ENCODE results near the gene WNT5B. TPM values are rescaled to one million over a fixed set of nuclear protein-coding genes. Genes with fewer than 3 reads are reported as not detected.

The WNT5B gene
- total and polyA plus RNA-seq, 3 experiments from 2014 or later: not detected

- peak overlapping the region in 7 of 8 donors; percentile 25 to 89 (median 83) for H3K27ac Mint-ChIP-seq
- H3K27me3 Mint-ChIP-seq: peaks cover 0 to 2% of the 10 kb centered on the region in 2 donors
- H3K9me3 Mint-ChIP-seq: peaks cover 0 to 2% (median 0%) of the 10 kb centered on the region in 5 donors
- POLR2A ChIA-PET: interaction anchor here (1.3 to 1.7 kb wide), 2 partner anchors 11 to 28 kb away, joined by 3 to 8 read pairs; partner anchors contain the start of gene ADIPOR2
- H3K4me3 Mint-ChIP-seq: peak overlapping the region; percentile 58 to 89 (median 81)
- Histone ChIP-seq H3K4me3 (ENCODE audit: low read length) (no peak overlapping the region), H3K4me1 (ENCODE audit: insufficient read depth, low read length) (peaks cover 18% of the 10 kb centered on the region), H3K36me3 (ENCODE audit: insufficient read depth, low read length) (no peaks in the 10 kb centered on the region), H3K27ac (ENCODE audit: low read depth, low read length) (no peak overlapping the region), H3K27me3 (ENCODE audit: insufficient read depth, low read length, poor library complexity, severe bottlenecking) (no peaks in the 10 kb centered on the region), H3K9me3 (ENCODE audit: low read length) (no peaks in the 10 kb centered on the region)
- CTCF ChIA-PET: interaction anchor here (0.6 to 1.9 kb wide), 3 partner anchors 28 to 128 kb away, joined by 3 to 6 read pairs (median 3); partner anchors contain the start of gene ADIPOR2
- H3K36me3 Mint-ChIP-seq: no peaks in the 10 kb centered on the region
- peak; percentile 13 to 59 (median 30) for DNase-seq
- H3K4me1 Mint-ChIP-seq: peaks cover 42 to 67% (median 50%) of the 10 kb centered on the region in 3 donors
Observed at GRCh38 chr12:1662761-1663439, 33.9 kb downstream of the WNT5B start.

DNA sequence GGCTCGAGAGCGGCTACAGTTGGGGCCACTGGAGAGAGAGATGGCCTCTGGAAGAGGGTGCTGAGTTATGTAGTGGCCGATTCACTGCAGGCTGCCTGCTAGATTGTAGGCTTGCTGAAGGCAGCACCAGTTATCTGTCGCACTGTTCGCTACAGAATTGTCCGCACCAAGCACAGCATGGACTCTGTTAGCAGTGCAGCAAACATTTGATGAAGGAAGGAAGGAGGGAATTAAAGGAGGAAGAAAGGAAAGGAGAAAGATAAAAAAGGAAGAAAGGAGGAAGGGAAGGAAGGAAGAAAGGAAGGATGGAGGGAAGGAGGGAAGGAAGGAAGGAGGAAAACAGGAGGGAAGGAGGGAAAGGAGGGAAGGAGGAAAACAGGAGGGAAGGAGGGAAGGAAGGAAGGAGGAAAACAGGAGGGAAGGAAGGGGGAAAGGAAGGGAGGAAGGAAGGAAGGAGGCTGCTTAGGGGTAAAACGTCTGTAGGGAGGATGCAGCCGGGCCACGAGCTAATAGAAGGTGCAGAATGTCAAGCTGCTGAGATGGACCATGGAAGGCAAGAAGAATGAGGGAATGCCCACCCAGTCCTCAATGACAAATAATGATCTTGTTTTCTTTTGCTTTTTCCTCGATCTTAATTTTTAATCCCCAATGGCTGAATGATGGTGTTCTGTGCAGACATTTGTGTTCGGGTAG lies 34.6 kb downstream of the WNT5B start:
- Histone ChIP-seq H3K36me3 (ENCODE audit: insufficient read depth, low read length) (no peaks in the 10 kb centered on the region), H3K27ac (ENCODE audit: low read depth, low read length) (no peak overlapping the region), H3K4me3 (ENCODE audit: low read length) (no peak overlapping the region), H3K9me3 (ENCODE audit: low read length) (no peaks in the 10 kb centered on the region), H3K27me3 (ENCODE audit: insufficient read depth, low read length, poor library complexity, severe bottlenecking) (no peaks in the 10 kb centered on the region), H3K4me1 (ENCODE audit: insufficient read depth, low read length) (peaks cover 21% of the 10 kb centered on the region)
- Mint-ChIP-seq H3K4me3 (peak overlapping the region; percentile 63 to 89 (median 81)), H3K4me1 (peaks cover 47 to 72% (median 56%) of the 10 kb centered on the region in 3 donors), H3K9me3 (peaks cover 0 to 2% (median 0%) of the 10 kb centered on the region in 5 donors), H3K27ac (peak overlapping the region; percentile 25 to 89 (median 84)), H3K36me3 (no peaks in the 10 kb centered on the region), H3K27me3 (peaks cover 0 to 2% of the 10 kb centered on the region in 2 donors)
- POLR2A ChIA-PET: no interaction called here
- no peak for DNase-seq
- CTCF ChIA-PET: no interaction called here

DNA sequence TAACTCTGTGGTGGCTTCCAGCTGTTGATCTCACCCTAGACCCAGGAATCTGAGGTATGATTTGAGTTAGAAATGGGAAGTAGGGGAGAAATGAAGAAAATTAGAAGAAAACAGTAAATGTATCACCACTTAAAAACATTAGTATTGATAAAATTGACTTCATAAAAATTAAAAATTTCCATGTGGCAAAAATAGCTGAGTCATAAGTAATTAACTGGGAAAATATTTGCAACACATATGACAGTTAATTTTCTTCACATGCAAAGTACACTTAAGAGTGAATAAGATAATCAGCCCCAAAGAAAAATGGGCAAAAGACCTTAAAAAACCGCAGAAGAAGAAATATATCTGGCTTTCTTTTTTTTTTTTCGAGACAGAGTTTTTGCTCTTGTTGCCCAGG lies 36.3 kb downstream of the WNT5B start:
- ChIA-PET CTCF (interaction anchor here (0.7 kb wide), 1 partner anchor 105 kb away, joined by 3 read pairs; no protein-coding TSS in a partner anchor), POLR2A (interaction anchor here (0.7 kb wide), 1 partner anchor 275 kb away, joined by 3 read pairs; no protein-coding TSS in a partner anchor)
- Histone ChIP-seq H3K27ac (ENCODE audit: low read depth, low read length) (no peak overlapping the region), H3K9me3 (ENCODE audit: low read length) (no peaks in the 10 kb centered on the region), H3K4me3 (ENCODE audit: low read length) (no peak overlapping the region), H3K36me3 (ENCODE audit: insufficient read depth, low read length) (no peaks in the 10 kb centered on the region), H3K27me3 (ENCODE audit: insufficient read depth, low read length, poor library complexity, severe bottlenecking) (no peaks in the 10 kb centered on the region), H3K4me1 (ENCODE audit: insufficient read depth, low read length) (peaks cover 27% of the 10 kb centered on the region)
- peaks cover 0 to 2% of the 10 kb centered on the region in 2 donors for H3K27me3 Mint-ChIP-seq
- peaks cover 54 to 81% (median 59%) of the 10 kb centered on the region in 3 donors for H3K4me1 Mint-ChIP-seq
- H3K36me3 Mint-ChIP-seq: no peaks in the 10 kb centered on the region
- peak overlapping the region in 2 of 7 donors; percentile 21 to 72 for H3K4me3 Mint-ChIP-seq
- peak overlapping the region in 5 of 8 donors; percentile 38 to 85 (median 83) for H3K27ac Mint-ChIP-seq
- peaks cover 0 to 2% (median 0%) of the 10 kb centered on the region in 5 donors for H3K9me3 Mint-ChIP-seq
- no peak for DNase-seq

DNA sequence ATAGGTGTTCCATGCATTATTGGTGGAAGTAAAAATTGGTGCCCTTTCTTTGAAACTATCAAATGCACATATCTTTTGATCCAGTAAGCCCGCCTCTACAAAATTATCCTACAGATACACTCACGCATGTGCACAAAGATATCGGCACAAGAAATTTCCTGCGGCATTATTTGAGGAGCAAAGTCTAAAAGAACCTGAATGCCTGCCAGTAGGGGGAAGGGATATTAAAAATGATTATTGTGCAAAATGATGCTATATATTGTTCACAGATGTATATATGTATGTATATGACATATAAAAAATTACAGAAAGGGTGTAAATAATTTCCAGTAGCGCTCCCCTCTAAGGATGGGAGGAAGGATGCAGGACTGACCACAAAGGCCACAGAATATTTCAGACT lies 37.2 kb downstream of the WNT5B start:
- peaks cover 27% of the 10 kb centered on the region for H3K4me1 ChIP-seq (ENCODE audit: insufficient read depth, low read length)
- H3K27ac ChIP-seq (ENCODE audit: low read depth, low read length): no peak overlapping the region
- POLR2A ChIA-PET: interaction anchor here (1.1 kb wide), 1 partner anchor 26 kb away, joined by 6 read pairs; no protein-coding TSS in a partner anchor
- no peaks in the 10 kb centered on the region for H3K36me3 Mint-ChIP-seq
- H3K9me3 ChIP-seq (ENCODE audit: low read length): no peaks in the 10 kb centered on the region
- peak overlapping the region in 3 of 7 donors; percentile 28 to 79 (median 57) for H3K4me3 Mint-ChIP-seq
- H3K27ac Mint-ChIP-seq: peak overlapping the region in 6 of 8 donors; percentile 38 to 95 (median 70)
- H3K9me3 Mint-ChIP-seq: peaks cover 0 to 2% (median 0%) of the 10 kb centered on the region in 5 donors
- H3K4me3 ChIP-seq (ENCODE audit: low read length): no peak overlapping the region
- peaks cover 56 to 83% (median 57%) of the 10 kb centered on the region in 3 donors for H3K4me1 Mint-ChIP-seq
- H3K27me3 Mint-ChIP-seq: peaks cover 0 to 2% of the 10 kb centered on the region in 2 donors
- H3K27me3 ChIP-seq (ENCODE audit: insufficient read depth, low read length, poor library complexity, severe bottlenecking): no peaks in the 10 kb centered on the region
- H3K36me3 ChIP-seq (ENCODE audit: insufficient read depth, low read length): no peaks in the 10 kb centered on the region
- CTCF ChIA-PET: interaction anchor here (1.7 to 2.2 kb wide), 2 partner anchors 13 to 125 kb away, joined by 4 to 12 read pairs; no protein-coding TSS in a partner anchor
- no peak for DNase-seq

GRCh38 chr12:1666685-1667162 lies 37.7 kb downstream of the WNT5B start:
- CTCF ChIA-PET: interaction anchor here (1.4 to 2.2 kb wide), 4 partner anchors 13 to 124 kb away, joined by 3 to 12 read pairs (median 4); partner anchors contain the start of gene ADIPOR2
- no peaks in the 10 kb centered on the region for H3K36me3 ChIP-seq (ENCODE audit: insufficient read depth, low read length)
- POLR2A ChIA-PET: interaction anchor here (1.1 kb wide), 1 partner anchor 26 kb away, joined by 6 read pairs; no protein-coding TSS in a partner anchor
- Mint-ChIP-seq H3K27ac (peak overlapping the region; percentile 38 to 95 (median 77)), H3K9me3 (peaks cover 0 to 2% (median 0%) of the 10 kb centered on the region in 5 donors), H3K4me3 (peak overlapping the region in 6 of 7 donors; percentile 36 to 79 (median 72)), H3K4me1 (peaks cover 56 to 81% (median 57%) of the 10 kb centered on the region in 3 donors), H3K36me3 (no peaks in the 10 kb centered on the region), H3K27me3 (peaks cover 0 to 2% of the 10 kb centered on the region in 2 donors)
- no peak for DNase-seq
- H3K4me1 ChIP-seq (ENCODE audit: insufficient read depth, low read length): peaks cover 27% of the 10 kb centered on the region
- no peaks in the 10 kb centered on the region for H3K9me3 ChIP-seq (ENCODE audit: low read length)
- peak overlapping the region; percentile 27 for H3K4me3 ChIP-seq (ENCODE audit: low read length)
- H3K27me3 ChIP-seq (ENCODE audit: insufficient read depth, low read length, poor library complexity, severe bottlenecking): no peaks in the 10 kb centered on the region
- H3K27ac ChIP-seq (ENCODE audit: low read depth, low read length): no peak overlapping the region

- Histone ChIP-seq H3K27me3 (ENCODE audit: insufficient read depth, low read length, poor library complexity, severe bottlenecking) (no peaks in the 10 kb centered on the region), H3K9me3 (ENCODE audit: low read length) (no peaks in the 10 kb centered on the region), H3K4me1 (ENCODE audit: insufficient read depth, low read length) (peaks cover 27% of the 10 kb centered on the region), H3K4me3 (ENCODE audit: low read length) (no peak overlapping the region), H3K36me3 (ENCODE audit: insufficient read depth, low read length) (no peaks in the 10 kb centered on the region), H3K27ac (ENCODE audit: low read depth, low read length) (no peak overlapping the region)
- Mint-ChIP-seq H3K27ac (peak overlapping the region; percentile 34 to 92 (median 68)), H3K4me3 (peak overlapping the region in 5 of 7 donors; percentile 27 to 56 (median 38)), H3K4me1 (peaks cover 46 to 69% (median 49%) of the 10 kb centered on the region in 3 donors), H3K27me3 (no peaks in the 10 kb centered on the region), H3K9me3 (no peaks in the 10 kb centered on the region), H3K36me3 (no peaks in the 10 kb centered on the region)
- ChIA-PET CTCF (no interaction called here), POLR2A (no interaction called here)
- DNase-seq: no peak
Observed at GRCh38 chr12:1668833-1669543, 40.0 kb downstream of the WNT5B start.

Data from CD8-positive, alpha-beta memory T cell (primary cell).